GM18873 (cell line): ENCODE measurements around the gene CDCA5.
A peak's percentile ranks its signal among the peaks of the same experiment; 100 is the strongest.

Experiments used
- ATAC-seq: cut with Tn5 transposase; IDR thresholded peaks from one replicate; pipeline ENCODE4 v1.9.1; 2021; ENCODE audit warnings: mild to moderate bottlenecking, moderate library complexity, moderate number of reproducible peaks; ENCODE audit not compliant: unreplicated experiment, low FRiP score

Gene CDCA5

GRCh38 chr11:65108469-65109123 is 24.8 kb upstream of the CDCA5 start:
- no peak for ATAC-seq

- no peak for ATAC-seq
Observed at GRCh38 chr11:65107751-65108468, 24.1 kb upstream of the CDCA5 start.

- ATAC-seq: no peak
Observed at GRCh38 chr11:65107078-65107477, 23.2 kb upstream of the CDCA5 start.

- no peak for ATAC-seq
Observed at GRCh38 chr11:65104628-65105027, 20.8 kb upstream of the CDCA5 start.

GRCh38 chr11:65103476-65103875 is 19.6 kb upstream of the CDCA5 start:
- no peak for ATAC-seq

GRCh38 chr11:65102142-65103095 is 18.6 kb upstream of the CDCA5 start:
- no peak for ATAC-seq

- no peak for ATAC-seq
Observed at GRCh38 chr11:65100674-65101350, 17.0 kb upstream of the CDCA5 start.

- peak; percentile 2 for ATAC-seq
Observed at GRCh38 chr11:65096926-65097325, 13.1 kb upstream of the CDCA5 start.

GRCh38 chr11:65095974-65096806 is 12.3 kb upstream of the CDCA5 start, which contains the start of gene VPS51:
Gene VPS51, plus strand, starts transcription at chr11:65096214. Its CDS starts 37 bp downstream, at chr11:65096251.
- ATAC-seq: peak; percentile 60

- ATAC-seq: no peak
Observed at GRCh38 chr11:65095427-65095826, 11.6 kb upstream of the CDCA5 start.

- no peak for ATAC-seq
Observed at GRCh38 chr11:65090628-65091027, 6.8 kb upstream of the CDCA5 start.

- no peak for ATAC-seq
Observed at GRCh38 chr11:65089621-65090020, 5.8 kb upstream of the CDCA5 start.

- ATAC-seq: no peak
Observed at GRCh38 chr11:65087827-65088226, 4.0 kb upstream of the CDCA5 start.

- no peak for ATAC-seq
Observed at GRCh38 chr11:65087216-65087615, 3.4 kb upstream of the CDCA5 start.

GRCh38 chr11:65086809-65087208 is 3.0 kb upstream of the CDCA5 start:
- no peak for ATAC-seq

GRCh38 chr11:65085446-65085845 is 1.6 kb upstream of the CDCA5 start:
- no peak for ATAC-seq

- ATAC-seq: no peak
Observed at GRCh38 chr11:65084598-65085375, 947 bp upstream of the CDCA5 start.

- peak; percentile 21 for ATAC-seq
Observed at GRCh38 chr11:65083134-65083833, 556 bp downstream of the CDCA5 start.
